HEK293 (cell line): Measurements from ENCODE around the gene MAP7.

Source experiments
- GFI1B ChIP-seq: fragments of 450-650 bp; formaldehyde crosslinking; IDR thresholded peaks from 2 replicates; pipeline ENCODE4 v1.5.1; 2016; ENCODE audit warnings: missing biosample characterization, missing genetic modification characterization
- HOXD13 ChIP-seq: sonication (generic); formaldehyde crosslinking; IDR thresholded peaks from 2 replicates; pipeline ENCODE4 v1.8.0; 2022; ENCODE audit warnings: missing genetic modification reagents, borderline replicate concordance
- IKZF3 ChIP-seq: fragments of 450-650 bp; IDR thresholded peaks from 2 replicates; pipeline ENCODE4 v1.5.0; 2018; ENCODE audit warnings: missing biosample characterization, mild to moderate bottlenecking, missing genetic modification characterization, moderate library complexity
- RBAK ChIP-seq: fragments of 450-650 bp; formaldehyde crosslinking; IDR thresholded peaks from 2 replicates; pipeline ENCODE4 v1.5.1; 2016; ENCODE audit warnings: missing biosample characterization, missing genetic modification characterization
- SCRT2 ChIP-seq: fragments of 450-650 bp; formaldehyde crosslinking; IDR thresholded peaks from 2 replicates; pipeline ENCODE4 v1.5.1; 2016; ENCODE audit warnings: missing biosample characterization, missing genetic modification characterization
- ZBTB20 ChIP-seq: fragments of 450-650 bp; formaldehyde crosslinking; IDR thresholded peaks from 2 replicates; pipeline ENCODE4 v1.5.1; 2016; ENCODE audit warnings: missing biosample characterization, missing genetic modification characterization
- ZBTB48 ChIP-seq: fragments of 450-650 bp; formaldehyde crosslinking; IDR thresholded peaks from 2 replicates; pipeline ENCODE4 v1.5.1; 2016; ENCODE audit warnings: missing biosample characterization, missing genetic modification characterization
- ZNF114 ChIP-seq: fragments of 450-650 bp; formaldehyde crosslinking; IDR thresholded peaks from 2 replicates; pipeline ENCODE4 v1.5.0; 2017; ENCODE audit warnings: missing biosample characterization, missing genetic modification characterization
- ZNF157 ChIP-seq: fragments of 450-650 bp; formaldehyde crosslinking; IDR thresholded peaks from 2 replicates; pipeline ENCODE4 v1.5.1; 2016; ENCODE audit warnings: missing biosample characterization, missing genetic modification characterization
- ZNF19 ChIP-seq: fragments of 450-650 bp; formaldehyde crosslinking; IDR thresholded peaks from 2 replicates; pipeline ENCODE4; 2016; ENCODE audit warnings: missing biosample characterization, missing genetic modification characterization, low read depth
- ZNF2 ChIP-seq: fragments of 450-650 bp; formaldehyde crosslinking; IDR thresholded peaks from 2 replicates; pipeline ENCODE4 v1.5.1; 2016; ENCODE audit warnings: missing biosample characterization, missing genetic modification characterization
- ZNF214 ChIP-seq: fragments of 450-650 bp; formaldehyde crosslinking; IDR thresholded peaks from 2 replicates; pipeline ENCODE4 v1.5.1; 2017; ENCODE audit warnings: missing biosample characterization, mild to moderate bottlenecking, missing genetic modification characterization, borderline replicate concordance
- ZNF223 ChIP-seq: fragments of 450-650 bp; formaldehyde crosslinking; IDR thresholded peaks from 2 replicates; pipeline ENCODE4 v1.5.1; 2016; ENCODE audit warnings: missing biosample characterization, missing genetic modification characterization
- ZNF24 ChIP-seq: fragments of 450-650 bp; formaldehyde crosslinking; IDR thresholded peaks from 2 replicates; pipeline ENCODE4 v1.5.1; 2016; ENCODE audit warnings: missing biosample characterization, missing genetic modification characterization
- ZNF324 ChIP-seq: fragments of 450-650 bp; formaldehyde crosslinking; IDR thresholded peaks from 2 replicates; pipeline ENCODE4 v1.5.1; 2016; ENCODE audit warnings: missing biosample characterization, missing genetic modification characterization
- ZNF335 ChIP-seq: fragments of 450-650 bp; formaldehyde crosslinking; conservative IDR thresholded peaks from 2 replicates; pipeline ENCODE4 v1.5.1; 2016; ENCODE audit warnings: missing biosample characterization, missing genetic modification characterization
- ZNF596 ChIP-seq: fragments of 450-650 bp; IDR thresholded peaks from 2 replicates; pipeline ENCODE4 v1.5.0; 2018; ENCODE audit warnings: missing biosample characterization, mild to moderate bottlenecking, missing genetic modification characterization, moderate library complexity
- ZNF600 ChIP-seq: fragments of 450-650 bp; formaldehyde crosslinking; IDR thresholded peaks from 2 replicates; pipeline ENCODE4 v1.5.1; 2016; ENCODE audit warnings: missing biosample characterization, missing genetic modification characterization
- ZNF776 ChIP-seq: fragments of 450-650 bp; formaldehyde crosslinking; IDR thresholded peaks from 2 replicates; pipeline ENCODE4 v1.5.0; 2017; ENCODE audit warnings: missing biosample characterization, missing genetic modification characterization, borderline replicate concordance
- ZNF777 ChIP-seq: fragments of 450-650 bp; formaldehyde crosslinking; IDR thresholded peaks from 2 replicates; pipeline ENCODE4 v1.5.1; 2017; ENCODE audit warnings: missing biosample characterization, missing genetic modification characterization, borderline replicate concordance
- ZSCAN23 ChIP-seq: fragments of 450-650 bp; formaldehyde crosslinking; IDR thresholded peaks from 2 replicates; pipeline ENCODE4 v1.5.1; 2016; ENCODE audit warnings: missing biosample characterization, missing genetic modification characterization
- TF ChIP-seq, protein P1 (sequence below): fragments of 450-650 bp; formaldehyde crosslinking; optimal IDR thresholded peaks from 2 replicates; pipeline ENCODE3; 2016; ENCODE audit warnings: missing biosample characterization, mild to moderate bottlenecking, missing genetic modification characterization
- TF ChIP-seq, protein P2 (sequence below): fragments of 450-650 bp; formaldehyde crosslinking; IDR thresholded peaks from 2 replicates; pipeline ENCODE4 v1.5.1; 2016; ENCODE audit warnings: missing biosample characterization, missing genetic modification characterization
- TF ChIP-seq, protein P3 (sequence below): fragments of 450-650 bp; formaldehyde crosslinking; IDR thresholded peaks from 2 replicates; pipeline ENCODE4 v1.5.0; 2017; ENCODE audit warnings: missing biosample characterization, missing genetic modification characterization, borderline replicate concordance
- TF ChIP-seq, protein P4 (sequence below): fragments of 450-650 bp; formaldehyde crosslinking; IDR thresholded peaks from 2 replicates; pipeline ENCODE4 v1.5.1; 2016; ENCODE audit warnings: missing biosample characterization, missing genetic modification characterization
- TF ChIP-seq, protein P5 (sequence below): fragments of 450-650 bp; formaldehyde crosslinking; IDR thresholded peaks from 2 replicates; pipeline ENCODE4 v1.5.1; 2016; ENCODE audit warnings: missing biosample characterization, missing genetic modification characterization
- TF ChIP-seq, protein P6 (sequence below): fragments of 450-650 bp; formaldehyde crosslinking; IDR thresholded peaks from 2 replicates; pipeline ENCODE4 v1.5.1; 2016; ENCODE audit warnings: missing biosample characterization, missing genetic modification characterization
- TF ChIP-seq, protein P7 (sequence below): fragments of 450-650 bp; formaldehyde crosslinking; IDR thresholded peaks from 2 replicates; pipeline ENCODE4 v1.5.1; 2016; ENCODE audit warnings: missing biosample characterization, missing genetic modification characterization

Gene MAP7

DNA sequence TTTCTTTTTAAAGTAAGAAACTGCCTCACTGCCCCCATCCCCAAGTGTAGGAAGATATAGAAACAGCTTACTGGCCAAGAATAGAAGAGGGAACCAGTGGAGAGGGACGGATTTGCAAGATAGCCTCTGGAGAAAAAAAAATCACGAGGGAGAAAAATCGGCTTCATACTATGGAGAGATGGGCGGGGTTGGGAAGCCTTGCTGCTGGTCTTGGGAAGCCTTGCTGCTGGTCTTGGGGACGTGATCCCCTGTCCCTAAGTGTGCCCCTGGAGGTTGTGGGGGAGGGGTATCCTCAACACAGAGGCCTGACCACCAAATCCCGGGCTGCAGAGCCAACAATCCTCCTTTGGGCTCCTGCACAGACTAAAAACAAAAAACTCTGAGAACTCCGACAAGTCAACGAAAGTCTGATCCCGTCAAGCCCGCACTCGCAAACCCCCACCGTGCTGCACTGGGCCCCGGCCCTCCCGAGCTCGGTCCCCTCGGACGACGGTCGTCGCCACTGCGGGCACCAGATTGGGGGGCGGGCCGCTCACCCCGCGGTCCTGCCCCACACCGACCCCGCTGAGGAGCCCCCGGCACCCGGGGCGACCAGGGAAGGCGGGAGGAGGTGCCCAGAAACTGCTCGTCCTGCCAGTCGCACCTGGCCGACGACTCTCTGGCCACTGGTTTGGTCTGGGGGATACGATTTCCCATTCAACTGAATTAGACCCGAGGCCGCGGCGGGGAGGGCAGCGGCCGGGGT is 750 bp downstream of the MAP7 start (continued):
- TF ChIP-seq, protein P1, sequence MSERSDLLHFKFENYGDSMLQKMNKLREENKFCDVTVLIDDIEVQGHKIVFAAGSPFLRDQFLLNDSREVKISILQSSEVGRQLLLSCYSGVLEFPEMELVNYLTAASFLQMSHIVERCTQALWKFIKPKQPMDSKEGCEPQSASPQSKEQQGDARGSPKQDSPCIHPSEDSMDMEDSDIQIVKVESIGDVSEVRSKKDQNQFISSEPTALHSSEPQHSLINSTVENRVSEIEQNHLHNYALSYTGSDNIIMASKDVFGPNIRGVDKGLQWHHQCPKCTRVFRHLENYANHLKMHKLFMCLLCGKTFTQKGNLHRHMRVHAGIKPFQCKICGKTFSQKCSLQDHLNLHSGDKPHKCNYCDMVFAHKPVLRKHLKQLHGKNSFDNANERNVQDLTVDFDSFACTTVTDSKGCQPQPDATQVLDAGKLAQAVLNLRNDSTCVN (tag by site-specific recombination) = peak; percentile 57
- no peak for TF ChIP-seq ZNF24
- no peak for TF ChIP-seq RBAK (tag by site-specific recombination)
- no peak for TF ChIP-seq ZNF324 (tag by site-specific recombination)
- TF ChIP-seq, protein P2, sequence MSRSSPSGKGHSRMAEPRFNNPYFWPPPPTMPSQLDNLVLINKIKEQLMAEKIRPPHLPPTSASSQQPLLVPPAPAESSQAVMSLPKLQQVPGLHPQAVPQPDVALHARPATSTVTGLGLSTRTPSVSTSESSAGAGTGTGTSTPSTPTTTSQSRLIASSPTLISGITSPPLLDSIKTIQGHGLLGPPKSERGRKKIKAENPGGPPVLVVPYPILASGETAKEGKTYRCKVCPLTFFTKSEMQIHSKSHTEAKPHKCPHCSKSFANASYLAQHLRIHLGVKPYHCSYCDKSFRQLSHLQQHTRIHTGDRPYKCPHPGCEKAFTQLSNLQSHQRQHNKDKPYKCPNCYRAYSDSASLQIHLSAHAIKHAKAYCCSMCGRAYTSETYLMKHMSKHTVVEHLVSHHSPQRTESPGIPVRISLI = 0 out of 2 replicates have a peak, but pooled peaks have one; percentile 18
- peak; percentile 31; the same call in 1 of the 2 replicates for TF ChIP-seq ZBTB20 (tag by site-specific recombination)
- peak; percentile 88 for TF ChIP-seq SCRT2 (tag by site-specific recombination)
- TF ChIP-seq ZNF19 (tag by site-specific recombination) = no peak
- TF ChIP-seq GFI1B (tag by site-specific recombination) = no peak
- peak; percentile 90 for TF ChIP-seq ZBTB48 (tag by site-specific recombination)
- TF ChIP-seq, protein P3, sequence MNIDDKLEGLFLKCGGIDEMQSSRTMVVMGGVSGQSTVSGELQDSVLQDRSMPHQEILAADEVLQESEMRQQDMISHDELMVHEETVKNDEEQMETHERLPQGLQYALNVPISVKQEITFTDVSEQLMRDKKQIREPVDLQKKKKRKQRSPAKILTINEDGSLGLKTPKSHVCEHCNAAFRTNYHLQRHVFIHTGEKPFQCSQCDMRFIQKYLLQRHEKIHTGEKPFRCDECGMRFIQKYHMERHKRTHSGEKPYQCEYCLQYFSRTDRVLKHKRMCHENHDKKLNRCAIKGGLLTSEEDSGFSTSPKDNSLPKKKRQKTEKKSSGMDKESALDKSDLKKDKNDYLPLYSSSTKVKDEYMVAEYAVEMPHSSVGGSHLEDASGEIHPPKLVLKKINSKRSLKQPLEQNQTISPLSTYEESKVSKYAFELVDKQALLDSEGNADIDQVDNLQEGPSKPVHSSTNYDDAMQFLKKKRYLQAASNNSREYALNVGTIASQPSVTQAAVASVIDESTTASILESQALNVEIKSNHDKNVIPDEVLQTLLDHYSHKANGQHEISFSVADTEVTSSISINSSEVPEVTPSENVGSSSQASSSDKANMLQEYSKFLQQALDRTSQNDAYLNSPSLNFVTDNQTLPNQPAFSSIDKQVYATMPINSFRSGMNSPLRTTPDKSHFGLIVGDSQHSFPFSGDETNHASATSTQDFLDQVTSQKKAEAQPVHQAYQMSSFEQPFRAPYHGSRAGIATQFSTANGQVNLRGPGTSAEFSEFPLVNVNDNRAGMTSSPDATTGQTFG (tag by site-specific recombination) = no peak
- no peak for TF ChIP-seq ZNF157 (tag by site-specific recombination)
- no peak for TF ChIP-seq ZNF600 (tag by site-specific recombination)
- TF ChIP-seq ZNF777 (tag by site-specific recombination) = peak; percentile 42; the same call in 1 of the 2 replicates
- peak; percentile 66 for TF ChIP-seq ZNF2
- TF ChIP-seq, protein P4, sequence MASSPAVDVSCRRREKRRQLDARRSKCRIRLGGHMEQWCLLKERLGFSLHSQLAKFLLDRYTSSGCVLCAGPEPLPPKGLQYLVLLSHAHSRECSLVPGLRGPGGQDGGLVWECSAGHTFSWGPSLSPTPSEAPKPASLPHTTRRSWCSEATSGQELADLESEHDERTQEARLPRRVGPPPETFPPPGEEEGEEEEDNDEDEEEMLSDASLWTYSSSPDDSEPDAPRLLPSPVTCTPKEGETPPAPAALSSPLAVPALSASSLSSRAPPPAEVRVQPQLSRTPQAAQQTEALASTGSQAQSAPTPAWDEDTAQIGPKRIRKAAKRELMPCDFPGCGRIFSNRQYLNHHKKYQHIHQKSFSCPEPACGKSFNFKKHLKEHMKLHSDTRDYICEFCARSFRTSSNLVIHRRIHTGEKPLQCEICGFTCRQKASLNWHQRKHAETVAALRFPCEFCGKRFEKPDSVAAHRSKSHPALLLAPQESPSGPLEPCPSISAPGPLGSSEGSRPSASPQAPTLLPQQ = peak; percentile 51; the same call in 1 of the 2 replicates
- peak; percentile 54 for TF ChIP-seq ZNF335
- no peak for TF ChIP-seq ZNF776
- TF ChIP-seq ZNF223 (tag by site-specific recombination) = no peak
- TF ChIP-seq ZNF114 (tag by site-specific recombination) = no peak
- TF ChIP-seq ZSCAN23 (tag by site-specific recombination) = no peak
- TF ChIP-seq, protein P5, sequence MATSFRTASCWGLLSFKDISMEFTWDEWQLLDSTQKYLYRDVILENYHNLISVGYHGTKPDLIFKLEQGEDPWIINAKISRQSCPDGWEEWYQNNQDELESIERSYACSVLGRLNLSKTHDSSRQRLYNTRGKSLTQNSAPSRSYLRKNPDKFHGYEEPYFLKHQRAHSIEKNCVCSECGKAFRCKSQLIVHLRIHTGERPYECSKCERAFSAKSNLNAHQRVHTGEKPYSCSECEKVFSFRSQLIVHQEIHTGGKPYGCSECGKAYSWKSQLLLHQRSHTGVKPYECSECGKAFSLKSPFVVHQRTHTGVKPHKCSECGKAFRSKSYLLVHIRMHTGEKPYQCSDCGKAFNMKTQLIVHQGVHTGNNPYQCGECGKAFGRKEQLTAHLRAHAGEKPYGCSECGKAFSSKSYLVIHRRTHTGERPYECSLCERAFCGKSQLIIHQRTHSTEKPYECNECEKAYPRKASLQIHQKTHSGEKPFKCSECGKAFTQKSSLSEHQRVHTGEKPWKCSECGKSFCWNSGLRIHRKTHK = no peak
- TF ChIP-seq, protein P6, sequence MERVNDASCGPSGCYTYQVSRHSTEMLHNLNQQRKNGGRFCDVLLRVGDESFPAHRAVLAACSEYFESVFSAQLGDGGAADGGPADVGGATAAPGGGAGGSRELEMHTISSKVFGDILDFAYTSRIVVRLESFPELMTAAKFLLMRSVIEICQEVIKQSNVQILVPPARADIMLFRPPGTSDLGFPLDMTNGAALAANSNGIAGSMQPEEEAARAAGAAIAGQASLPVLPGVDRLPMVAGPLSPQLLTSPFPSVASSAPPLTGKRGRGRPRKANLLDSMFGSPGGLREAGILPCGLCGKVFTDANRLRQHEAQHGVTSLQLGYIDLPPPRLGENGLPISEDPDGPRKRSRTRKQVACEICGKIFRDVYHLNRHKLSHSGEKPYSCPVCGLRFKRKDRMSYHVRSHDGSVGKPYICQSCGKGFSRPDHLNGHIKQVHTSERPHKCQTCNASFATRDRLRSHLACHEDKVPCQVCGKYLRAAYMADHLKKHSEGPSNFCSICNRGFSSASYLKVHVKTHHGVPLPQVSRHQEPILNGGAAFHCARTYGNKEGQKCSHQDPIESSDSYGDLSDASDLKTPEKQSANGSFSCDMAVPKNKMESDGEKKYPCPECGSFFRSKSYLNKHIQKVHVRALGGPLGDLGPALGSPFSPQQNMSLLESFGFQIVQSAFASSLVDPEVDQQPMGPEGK (tag by site-specific recombination) = peak; percentile 50; the same call in 1 of the 2 replicates
- TF ChIP-seq ZNF596 (tag by site-specific recombination) = no peak
- no peak; the same call in 1 of the 2 replicates for TF ChIP-seq IKZF3 (tag by site-specific recombination)
- no peak for TF ChIP-seq HOXD13
- TF ChIP-seq, protein P7, sequence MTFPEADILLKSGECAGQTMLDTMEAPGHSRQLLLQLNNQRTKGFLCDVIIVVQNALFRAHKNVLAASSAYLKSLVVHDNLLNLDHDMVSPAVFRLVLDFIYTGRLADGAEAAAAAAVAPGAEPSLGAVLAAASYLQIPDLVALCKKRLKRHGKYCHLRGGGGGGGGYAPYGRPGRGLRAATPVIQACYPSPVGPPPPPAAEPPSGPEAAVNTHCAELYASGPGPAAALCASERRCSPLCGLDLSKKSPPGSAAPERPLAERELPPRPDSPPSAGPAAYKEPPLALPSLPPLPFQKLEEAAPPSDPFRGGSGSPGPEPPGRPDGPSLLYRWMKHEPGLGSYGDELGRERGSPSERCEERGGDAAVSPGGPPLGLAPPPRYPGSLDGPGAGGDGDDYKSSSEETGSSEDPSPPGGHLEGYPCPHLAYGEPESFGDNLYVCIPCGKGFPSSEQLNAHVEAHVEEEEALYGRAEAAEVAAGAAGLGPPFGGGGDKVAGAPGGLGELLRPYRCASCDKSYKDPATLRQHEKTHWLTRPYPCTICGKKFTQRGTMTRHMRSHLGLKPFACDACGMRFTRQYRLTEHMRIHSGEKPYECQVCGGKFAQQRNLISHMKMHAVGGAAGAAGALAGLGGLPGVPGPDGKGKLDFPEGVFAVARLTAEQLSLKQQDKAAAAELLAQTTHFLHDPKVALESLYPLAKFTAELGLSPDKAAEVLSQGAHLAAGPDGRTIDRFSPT (tag by site-specific recombination) = no peak
- no peak for TF ChIP-seq ZNF214
